ENCODE results near the gene C2CD4B. TPM values are rescaled to one million over a fixed set of nuclear protein-coding genes. Genes with fewer than 3 reads are reported as not detected.

C2CD4B gene
- total RNA-seq, 4 donors from 2014 or later: 1.2 to 4.7 TPM; not detected in 2

DNA sequence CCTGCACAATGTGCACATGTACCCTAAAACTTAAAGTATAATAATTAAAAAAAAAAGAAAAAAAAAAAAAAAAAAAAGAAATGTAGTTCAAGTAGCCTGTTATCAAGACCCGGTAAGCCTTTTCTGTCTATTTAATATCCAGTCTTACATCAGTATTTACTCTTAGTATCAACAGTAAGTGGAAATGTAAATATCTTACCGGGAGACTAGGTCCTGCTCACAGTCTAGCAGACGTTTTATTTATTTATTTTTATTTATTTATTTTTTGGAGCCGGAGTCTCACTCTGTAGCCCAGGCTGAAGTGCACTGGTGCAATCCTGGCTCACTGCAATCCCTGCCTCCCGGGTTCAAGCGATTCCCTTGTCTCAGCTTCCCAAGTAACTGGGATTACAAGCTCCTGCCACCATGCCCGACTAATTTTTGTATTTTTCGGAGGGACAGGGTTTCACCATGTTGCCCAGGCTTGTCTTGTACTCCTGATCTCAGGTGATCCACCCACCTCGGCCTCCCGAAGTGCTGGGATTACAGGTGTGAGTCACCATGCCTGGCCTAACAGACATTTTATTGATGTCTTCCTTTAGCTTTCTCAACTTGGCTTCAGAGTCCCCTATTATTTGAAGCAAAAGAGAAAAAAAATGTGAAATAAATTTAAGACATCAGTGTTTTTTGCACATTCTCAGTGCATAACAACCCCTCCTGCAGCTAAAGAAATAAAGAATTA, 19.9 kb downstream of the C2CD4B start:
- intact Hi-C loops (cut with DNase I; ENCODE audit: low total_unique reads): no loop called here
- no peaks in the 10 kb centered on the region for H3K4me1 ChIP-seq
- TF ChIP-seq POLR2A (IDR thresholded peaks at IDR 0.05): no peak
- TF ChIP-seq, protein P1, sequence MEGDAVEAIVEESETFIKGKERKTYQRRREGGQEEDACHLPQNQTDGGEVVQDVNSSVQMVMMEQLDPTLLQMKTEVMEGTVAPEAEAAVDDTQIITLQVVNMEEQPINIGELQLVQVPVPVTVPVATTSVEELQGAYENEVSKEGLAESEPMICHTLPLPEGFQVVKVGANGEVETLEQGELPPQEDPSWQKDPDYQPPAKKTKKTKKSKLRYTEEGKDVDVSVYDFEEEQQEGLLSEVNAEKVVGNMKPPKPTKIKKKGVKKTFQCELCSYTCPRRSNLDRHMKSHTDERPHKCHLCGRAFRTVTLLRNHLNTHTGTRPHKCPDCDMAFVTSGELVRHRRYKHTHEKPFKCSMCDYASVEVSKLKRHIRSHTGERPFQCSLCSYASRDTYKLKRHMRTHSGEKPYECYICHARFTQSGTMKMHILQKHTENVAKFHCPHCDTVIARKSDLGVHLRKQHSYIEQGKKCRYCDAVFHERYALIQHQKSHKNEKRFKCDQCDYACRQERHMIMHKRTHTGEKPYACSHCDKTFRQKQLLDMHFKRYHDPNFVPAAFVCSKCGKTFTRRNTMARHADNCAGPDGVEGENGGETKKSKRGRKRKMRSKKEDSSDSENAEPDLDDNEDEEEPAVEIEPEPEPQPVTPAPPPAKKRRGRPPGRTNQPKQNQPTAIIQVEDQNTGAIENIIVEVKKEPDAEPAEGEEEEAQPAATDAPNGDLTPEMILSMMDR (IDR thresholded peaks at IDR 0.05): no peak
- no peak for DNase-seq
- H3K27ac ChIP-seq: no peak overlapping the region
- no peaks in the 10 kb centered on the region for H3K9me3 ChIP-seq
- no peaks in the 10 kb centered on the region for H3K36me3 ChIP-seq
- H3K4me3 ChIP-seq: no peak overlapping the region
- H3K27me3 ChIP-seq: no peaks in the 10 kb centered on the region

DNA sequence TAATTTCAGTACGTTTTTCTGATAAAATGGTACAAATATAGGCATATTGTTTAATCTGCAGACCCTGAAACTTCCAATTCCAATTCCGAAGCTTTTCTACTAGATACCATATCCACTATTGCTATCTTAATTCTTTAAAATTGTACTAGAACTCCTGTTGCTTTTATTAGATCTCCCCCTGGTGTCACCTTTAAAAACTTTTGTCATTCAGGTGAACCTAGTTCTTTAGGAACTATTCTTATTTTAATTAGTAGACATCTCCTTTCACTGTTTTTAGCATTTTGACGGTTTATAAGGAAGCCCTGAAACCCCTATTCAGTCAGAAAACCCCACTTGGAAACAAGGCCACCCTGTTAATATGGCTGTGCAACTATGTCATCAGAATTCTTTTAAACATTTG, 22.3 kb downstream of the C2CD4B start:
- no peak overlapping the region for H3K27ac ChIP-seq
- no peaks in the 10 kb centered on the region for H3K27me3 ChIP-seq
- intact Hi-C loops (cut with DNase I; ENCODE audit: low total_unique reads): no loop called here
- H3K9me3 ChIP-seq: no peaks in the 10 kb centered on the region
- no peak for TF ChIP-seq POLR2A (IDR thresholded peaks at IDR 0.05)
- TF ChIP-seq, protein P1 (IDR thresholded peaks at IDR 0.05): no peak
- H3K36me3 ChIP-seq: no peaks in the 10 kb centered on the region
- H3K4me1 ChIP-seq: no peaks in the 10 kb centered on the region
- DNase-seq: no peak
- H3K4me3 ChIP-seq: no peak overlapping the region

DNA sequence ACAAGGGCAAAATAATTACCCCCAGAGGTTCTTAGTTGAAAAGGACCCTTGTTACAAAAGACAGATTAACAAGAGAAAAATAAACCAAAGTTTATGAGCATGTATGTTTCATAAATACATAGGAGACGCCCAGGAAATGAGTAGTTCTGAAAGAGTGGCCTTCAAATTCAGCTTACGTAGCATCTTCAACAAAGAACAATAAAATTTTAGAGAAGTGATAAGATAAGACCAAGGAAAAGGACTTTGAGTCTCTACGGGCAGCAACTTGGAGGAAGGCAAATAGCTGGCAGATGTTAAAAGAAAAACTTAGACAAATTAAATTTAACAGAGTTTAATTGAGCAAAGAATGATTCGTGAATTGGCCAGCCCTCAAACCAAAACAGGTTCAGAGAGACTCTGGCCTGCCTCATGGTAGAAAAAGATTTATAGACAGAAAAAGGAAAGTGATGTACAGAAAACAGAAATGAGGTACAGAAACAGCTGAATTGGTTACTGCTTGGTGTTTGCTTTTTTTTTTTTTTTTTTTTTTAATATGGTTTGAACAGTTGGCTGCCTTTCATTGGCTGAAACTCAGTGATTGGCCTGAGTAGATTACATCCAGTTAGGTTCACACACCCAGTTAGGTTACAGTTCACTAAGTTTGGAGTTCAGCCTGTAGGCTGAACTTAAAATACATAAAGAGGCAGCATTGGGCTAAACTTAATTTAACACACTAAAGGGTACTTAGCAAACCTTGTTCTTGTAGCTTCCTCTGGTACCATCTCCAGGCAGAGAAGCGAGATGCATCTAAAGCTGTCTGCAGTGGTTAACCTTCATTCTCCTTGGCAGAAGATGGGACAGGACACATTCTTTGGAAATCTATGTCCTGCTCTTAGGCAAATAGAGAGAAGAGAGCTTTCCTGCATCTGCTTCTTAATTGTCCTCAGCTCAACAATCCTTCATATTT, 23.2 kb downstream of the C2CD4B start:
- no peaks in the 10 kb centered on the region for H3K9me3 ChIP-seq
- TF ChIP-seq, protein P1 (IDR thresholded peaks at IDR 0.05): no peak
- TF ChIP-seq POLR2A (IDR thresholded peaks at IDR 0.05): no peak
- H3K4me3 ChIP-seq: no peak overlapping the region
- intact Hi-C loops (cut with DNase I; ENCODE audit: low total_unique reads): no loop called here
- DNase-seq: no peak
- no peaks in the 10 kb centered on the region for H3K4me1 ChIP-seq
- no peaks in the 10 kb centered on the region for H3K36me3 ChIP-seq
- no peaks in the 10 kb centered on the region for H3K27me3 ChIP-seq
- H3K27ac ChIP-seq: no peak overlapping the region

DNA sequence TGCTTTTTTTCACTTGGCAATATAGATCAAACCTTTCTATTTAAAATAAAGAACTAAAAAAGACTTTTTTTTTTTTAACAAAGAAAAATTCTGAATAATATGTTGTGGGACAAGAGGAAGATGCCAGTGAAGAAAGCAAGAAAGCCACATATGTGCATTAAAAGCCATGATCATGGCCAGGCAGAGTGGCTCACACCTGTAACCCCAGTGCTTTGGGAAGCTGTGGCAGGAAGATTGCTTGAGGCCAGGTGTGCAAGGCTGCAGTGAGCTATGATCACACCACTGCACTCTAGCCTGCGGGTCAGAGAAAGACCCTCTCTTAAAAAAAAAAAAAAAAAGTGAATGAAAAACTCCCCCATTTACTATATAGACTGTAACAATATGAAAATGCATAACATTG, 23.9 kb downstream of the C2CD4B start:
- Histone ChIP-seq H3K36me3 (no peaks in the 10 kb centered on the region), H3K4me3 (no peak overlapping the region), H3K27ac (no peak overlapping the region), H3K9me3 (no peaks in the 10 kb centered on the region), H3K4me1 (no peaks in the 10 kb centered on the region), H3K27me3 (no peaks in the 10 kb centered on the region)
- DNase-seq: no peak
- intact Hi-C loops (cut with DNase I; ENCODE audit: low total_unique reads): no loop called here
- no peak for TF ChIP-seq POLR2A (IDR thresholded peaks at IDR 0.05)
- TF ChIP-seq, protein P1 (IDR thresholded peaks at IDR 0.05): no peak

DNA sequence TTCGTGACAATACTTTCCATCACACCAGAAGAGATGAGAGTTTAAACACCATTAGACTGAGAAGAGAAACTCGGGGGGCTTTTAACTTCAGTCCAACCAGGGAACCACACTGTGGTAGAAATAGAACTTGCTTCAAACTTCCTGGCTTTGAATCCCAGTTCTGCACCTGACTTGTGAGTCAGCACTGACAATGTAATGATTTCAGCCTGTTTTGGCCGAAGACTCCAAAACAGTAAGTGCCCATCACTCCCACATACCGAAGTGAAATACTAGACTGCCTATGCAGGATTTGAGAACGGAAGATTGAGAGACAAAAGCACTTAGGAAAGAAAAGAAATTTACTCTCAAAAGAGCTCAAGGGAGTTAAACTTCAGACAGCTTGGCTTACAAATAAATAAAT, 27.0 kb downstream of the C2CD4B start:
- Histone ChIP-seq H3K4me3 (no peak overlapping the region), H3K9me3 (no peaks in the 10 kb centered on the region), H3K27me3 (no peaks in the 10 kb centered on the region), H3K36me3 (no peaks in the 10 kb centered on the region), H3K4me1 (no peaks in the 10 kb centered on the region), H3K27ac (peak overlapping the region; percentile 60 to 66)
- TF ChIP-seq, protein P1 (IDR thresholded peaks at IDR 0.05): no peak
- no peak for TF ChIP-seq POLR2A (IDR thresholded peaks at IDR 0.05)
- intact Hi-C loops (cut with DNase I; ENCODE audit: low total_unique reads): no loop called here
- peak; percentile 32 to 54 for DNase-seq

Data from uterus (tissue), 4 donors.